Thoracic aorta (tissue), 2 donors: ENCODE data around the gene MRPL34. TPM values are rescaled to one million over a fixed set of nuclear protein-coding genes. Genes with fewer than 3 reads are reported as not detected.

Experiments used
- ATAC-seq: fragments of 150-250 bp; one replicate; pipeline ENCODE4 v1.8.0; 2017; ENCODE audit warnings: low read depth; ENCODE audit not compliant: insufficient number of reproducible peaks, low FRiP score
- DNase-seq: peaks from one replicate; pipeline ENCODE4 v3.0.0-alpha.2; 2020; ENCODE audit warnings: low spot score
- H3K27ac ChIP-seq, 2 donors: fragments of 200-600 bp; sonication (generic); 1 replicate in 1 of 2; 2 replicates in 1 of 2; pipeline ENCODE4 v1.5.1; 2016; ENCODE audit warnings: mild to moderate bottlenecking in 2 of 2, moderate library complexity in 2 of 2
- H3K27me3 ChIP-seq: fragments of 200-600 bp; sonication (generic); replicated peaks from 2 replicates; pipeline ENCODE4 v1.6.0; 2016; ENCODE audit warnings: mild to moderate bottlenecking; ENCODE audit not compliant: insufficient read depth
- H3K36me3 ChIP-seq: fragments of 200-600 bp; sonication (generic); one replicate; pipeline ENCODE4 v1.5.1; 2016
- H3K4me1 ChIP-seq, 2 donors: fragments of 200-600 bp; sonication (generic); 1 replicate in 1 of 2; 2 replicates in 1 of 2; pipeline versions ENCODE4 v1.5.1 to v1.6.0; 2016; ENCODE audit warnings: low read depth in 2 of 2, mild to moderate bottlenecking in 1 of 2; ENCODE audit not compliant: control insufficient read depth in 1 of 2
- H3K4me3 ChIP-seq: fragments of 200-600 bp; sonication (generic); 2 replicates; pipeline ENCODE4 v1.5.1; 2016; ENCODE audit warnings: mild to moderate bottlenecking
- H3K9me3 ChIP-seq: fragments of 200-600 bp; sonication (generic); 2 replicates; pipeline ENCODE4 v1.5.1; 2016
- CTCF ChIP-seq: fragments of 200-600 bp; sonication (generic); IDR thresholded peaks from one replicate; pipeline ENCODE4 v1.5.1; 2019; ENCODE audit warnings: antibody characterized with exemption
- total RNA-seq, 2 donors: library from RNA; depleted of rRNA; stranded (reverse); fragments of >200 nt; gene quantifications; one replicate each; pipeline versions ENCODE4 v1.1.0 to v1.2.3, GENCODE V29; 2016

Gene MRPL34
- total RNA-seq, 2 donors from 2014 or later: 132 to 140 TPM

GRCh38 chr19:17311455-17312188, 6.0 kb downstream of the MRPL34 start:
- Histone ChIP-seq H3K9me3 (no peaks in the 10 kb centered on the region), H3K4me3 (no peak overlapping the region), H3K4me1 (peaks cover 18 to 38% of the 10 kb centered on the region in 2 donors), H3K27me3 (no peaks in the 10 kb centered on the region), H3K27ac (no peak overlapping the region), H3K36me3 (peaks cover 18% of the 10 kb centered on the region)
- no peak for TF ChIP-seq CTCF
- DNase-seq: no peak
- no peak for ATAC-seq

DNA sequence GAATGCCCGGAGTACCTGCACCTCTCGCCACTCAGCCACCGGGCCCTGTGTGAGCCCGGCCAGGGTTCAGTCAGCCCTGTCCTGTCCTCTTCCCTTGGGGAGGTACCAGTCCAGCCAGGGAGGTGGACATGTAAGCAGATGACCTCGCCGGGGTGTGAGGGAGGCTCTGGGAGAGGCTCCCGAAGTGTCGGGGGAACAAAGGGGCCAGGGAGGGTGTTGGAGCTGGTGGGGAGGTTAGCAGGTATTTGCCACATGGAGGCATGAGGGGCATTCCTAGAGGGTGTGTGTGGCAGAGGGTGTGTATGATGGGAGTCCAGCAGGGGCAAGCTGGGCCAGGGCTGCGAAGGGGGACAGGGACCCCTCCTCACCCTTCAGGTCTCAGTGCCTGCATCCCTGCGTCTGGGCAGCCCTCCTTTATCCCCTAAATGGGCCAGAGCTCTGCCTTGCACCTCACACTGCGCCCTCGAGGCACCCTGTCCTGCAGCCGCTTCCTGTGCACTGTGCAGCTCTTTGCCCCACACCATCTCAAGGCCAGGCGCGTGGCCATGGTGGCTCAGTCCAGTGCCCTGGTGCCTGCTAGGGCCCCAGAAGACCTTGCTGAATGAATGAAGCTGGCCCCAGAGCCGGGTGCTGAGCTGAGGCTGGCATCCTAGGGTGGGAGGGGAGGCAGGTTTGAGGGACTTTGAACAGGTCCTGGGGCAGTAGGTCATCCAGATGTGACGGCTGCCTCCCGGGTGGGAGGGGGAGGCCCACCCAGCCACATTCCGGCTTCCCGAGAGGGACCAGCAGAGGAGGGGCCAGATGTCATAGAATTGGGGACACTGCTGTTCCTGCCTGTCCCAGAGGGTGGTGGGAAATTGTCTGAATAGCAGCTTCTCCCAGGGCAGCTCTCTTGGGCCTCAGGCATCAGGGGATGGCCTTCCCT, 6.8 kb downstream of the MRPL34 start:
- Histone ChIP-seq H3K27ac (no peak overlapping the region), H3K4me3 (no peak overlapping the region), H3K36me3 (peaks cover 18% of the 10 kb centered on the region), H3K4me1 (peaks cover 16 to 32% of the 10 kb centered on the region in 2 donors), H3K9me3 (no peaks in the 10 kb centered on the region), H3K27me3 (no peaks in the 10 kb centered on the region)
- TF ChIP-seq CTCF: no peak
- no peak for DNase-seq
- no peak for ATAC-seq

DNA sequence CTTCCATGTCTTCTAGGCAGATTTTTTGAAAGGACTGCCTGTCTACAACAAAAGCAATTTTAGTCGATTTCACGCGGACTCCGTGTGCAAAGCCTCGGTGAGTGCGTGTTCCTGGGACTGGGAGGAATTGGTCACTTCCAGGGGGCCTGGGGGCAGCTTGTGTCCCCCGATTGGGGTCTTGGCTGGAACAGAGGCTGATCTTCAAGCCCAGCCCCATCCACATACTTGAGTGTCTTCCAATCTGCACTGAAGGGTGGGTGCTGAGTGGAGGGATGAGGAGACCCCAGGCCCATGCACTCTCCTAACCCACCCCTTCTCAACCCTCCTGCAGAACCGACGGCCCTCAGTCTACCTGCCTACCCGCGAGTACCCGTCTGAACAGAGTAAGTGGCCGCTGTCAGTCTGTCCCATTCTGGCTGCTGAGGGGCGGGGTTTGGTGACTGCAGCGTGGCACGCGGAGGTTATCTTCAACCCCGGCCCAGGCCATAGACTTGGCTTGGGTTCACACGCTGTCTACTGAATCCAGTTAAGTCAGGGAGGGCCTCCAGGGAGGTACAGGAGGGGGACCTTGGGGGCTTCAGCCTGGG, 8.4 kb downstream of the MRPL34 start:
- H3K9me3 ChIP-seq: no peaks in the 10 kb centered on the region
- H3K4me3 ChIP-seq: no peak overlapping the region
- no peak for TF ChIP-seq CTCF
- H3K27ac ChIP-seq: no peak overlapping the region
- H3K27me3 ChIP-seq: no peaks in the 10 kb centered on the region
- DNase-seq: no peak
- ATAC-seq: no peak
- H3K36me3 ChIP-seq: peaks cover 24% of the 10 kb centered on the region
- H3K4me1 ChIP-seq: peaks cover 16 to 25% of the 10 kb centered on the region in 2 donors

- Histone ChIP-seq H3K4me1 (peaks cover 9 to 16% of the 10 kb centered on the region in 2 donors), H3K36me3 (peaks cover 38% of the 10 kb centered on the region), H3K27ac (no peak overlapping the region), H3K4me3 (no peak overlapping the region), H3K27me3 (no peaks in the 10 kb centered on the region), H3K9me3 (no peaks in the 10 kb centered on the region)
- TF ChIP-seq CTCF: no peak
- DNase-seq (no peak), ATAC-seq (no peak)
Observed at GRCh38 chr19:17318966-17319365, 13.3 kb downstream of the MRPL34 start.
